GM12878 (cell line): ENCODE measurements around the gene FGD1. TPM values are rescaled to one million over a fixed set of nuclear protein-coding genes. Genes with fewer than 3 reads are reported as not detected.

Experiments used
- ATAC-seq: fragments of 200-7000 bp; cut with Tn5 transposase; 3 replicates; pipeline ENCODE4 v1.9.1; 2020; ENCODE audit warnings: mild to moderate bottlenecking, moderate library complexity
- BruUV-seq: library from RNA; stranded (reverse); fragments of 400-500 nt; replicated peaks from 2 replicates; lab custom pipeline; 2021; lab: Mats Ljungman, UMichigan
- CTCF ChIA-PET: fragments of 300-600 bp; sonication (Branson Sonifier 250); formaldehyde crosslinking; extraction: SDS; loops from one replicate; lab custom pipeline; 2021; ENCODE audit warnings: inconsistent platforms; lab: Yijun Ruan, JAX
- POLR2A ChIA-PET: fragments of 350-600 bp; formaldehyde crosslinking; extraction: SDS; loops from one replicate; lab custom pipeline; 2021; ENCODE audit warnings: inconsistent platforms; lab: Charles Lee
- RAD21 ChIA-PET: fragments of 300-600 bp; sonication (Branson Sonifier 250); formaldehyde crosslinking; loops from one replicate; lab custom pipeline; 2023; ENCODE audit warnings: antibody characterized with exemption; ENCODE audit not compliant: unreplicated experiment; lab: Charles Lee
- SMC1A ChIA-PET: fragments of 300-600 bp; sonication (Branson Sonifier 250); formaldehyde crosslinking; loops from one replicate; lab custom pipeline; 2023; ENCODE audit not compliant: unreplicated experiment, uncharacterized antibody; lab: Charles Lee
- DNase-seq: peaks from one replicate; pipeline ENCODE4 v3.0.0-alpha.2; 2011; ENCODE audit warnings: low read depth, low spot score
- FAIRE-seq: peaks from 3 replicates; lab custom pipeline; 2011; peaks lifted over from hg19 to GRCh38; lab: Jason Lieb, UNC
- H2AFZ ChIP-seq: 2 replicates; pipeline ENCODE4 v1.6.0; 2011; ENCODE audit warnings: low read depth, low read length, control low read depth; ENCODE audit not compliant: control insufficient read depth
- H3K27ac ChIP-seq: 2 replicates; pipeline ENCODE4 v1.5.1; 2011; ENCODE audit warnings: control low read depth; ENCODE audit not compliant: control insufficient read depth, insufficient read depth
- H3K27me3 ChIP-seq, 2 experiments: replicated peaks in 1 of 2; 2 replicates each; pipeline versions ENCODE4 v1.6.0 to v1.6.1; 2011; ENCODE audit warnings: low read length in 1 of 2; ENCODE audit not compliant: control insufficient read depth in 2 of 2, insufficient read depth in 2 of 2
- H3K36me3 ChIP-seq, 2 experiments: 2 replicates each; pipeline ENCODE4 v1.5.1; 2011; ENCODE audit warnings: low read length in 1 of 2; ENCODE audit not compliant: control insufficient read depth in 2 of 2, insufficient read depth in 2 of 2
- H3K4me1 ChIP-seq: 2 replicates; pipeline ENCODE4 v1.6.1; 2011; ENCODE audit warnings: mild to moderate bottlenecking, low read length, moderate library complexity, mixed read lengths; ENCODE audit not compliant: control insufficient read depth, insufficient read depth
- H3K4me2 ChIP-seq: 2 replicates; pipeline ENCODE4 v1.6.0; 2011; ENCODE audit warnings: control low read depth; ENCODE audit not compliant: control insufficient read depth, insufficient read depth
- H3K4me3 ChIP-seq: fragments of 200-600 bp; sonication (generic); 2 replicates; pipeline ENCODE4 v1.5.1; 2016
- H3K79me2 ChIP-seq: 2 replicates; pipeline ENCODE4 v1.6.0; 2011; ENCODE audit warnings: low read length; ENCODE audit not compliant: control insufficient read depth, insufficient read depth
- H3K9ac ChIP-seq: 2 replicates; pipeline ENCODE4 v1.8.0; 2011; ENCODE audit warnings: low read length, control low read depth, mixed read lengths; ENCODE audit not compliant: control insufficient read depth, insufficient read depth
- H3K9me3 ChIP-seq: replicated peaks from 3 replicates; pipeline ENCODE4 v1.5.1; 2011; ENCODE audit warnings: mild to moderate bottlenecking, low read length; ENCODE audit not compliant: control insufficient read depth, insufficient read depth
- H4K20me1 ChIP-seq: 2 replicates; pipeline ENCODE4 v1.6.0; 2011; ENCODE audit not compliant: control insufficient read depth, insufficient read depth
- ASH2L ChIP-seq: fragments of 300-600, 200-600 bp; sonication (generic); IDR thresholded peaks from 2 replicates; pipeline ENCODE4 v1.6.1; 2017; ENCODE audit warnings: low read depth, mild to moderate bottlenecking, borderline replicate concordance
- CEBPB ChIP-seq, 2 experiments: fragments of 150-350 bp in 1 of 2; IDR thresholded peaks; 2 replicates each; pipeline ENCODE4 v1.6.1; 2012 to 2014; ENCODE audit warnings: low read depth in 2 of 2, low read length in 2 of 2, borderline replicate concordance in 1 of 2, inconsistent platforms in 1 of 2
- EGR1 ChIP-seq, 2 experiments: IDR thresholded peaks; 1 replicate in 1 of 2; 2 replicates in 1 of 2; pipeline ENCODE4 v1.6.1; 2011 to 2012; ENCODE audit warnings: low read depth in 2 of 2, low read length in 2 of 2, borderline replicate concordance in 1 of 2, mild to moderate bottlenecking in 1 of 2, moderate library complexity in 1 of 2
- IKZF1 ChIP-seq: fragments of 450-650 bp; conservative IDR thresholded peaks from 2 replicates; pipeline ENCODE4 v1.6.1; 2017; ENCODE audit warnings: antibody characterized with exemption, mild to moderate bottlenecking
- KAT2A ChIP-seq: conservative IDR thresholded peaks from 2 replicates; pipeline ENCODE4 v1.6.1; 2011; ENCODE audit warnings: low read depth, low read length; ENCODE audit not compliant: control insufficient read depth
- LARP7 ChIP-seq: fragments of 450-650 bp; IDR thresholded peaks from 2 replicates; pipeline ENCODE4 v1.6.1; 2017; ENCODE audit warnings: mild to moderate bottlenecking
- NBN ChIP-seq: fragments of 450-650 bp; IDR thresholded peaks from 2 replicates; pipeline ENCODE4 v1.6.1; 2016
- POLR2AphosphoS2 ChIP-seq: IDR thresholded peaks from 2 replicates; pipeline ENCODE4 v1.6.1; 2011; ENCODE audit warnings: low read depth, mild to moderate bottlenecking, low read length, improper control_type of control experiment, moderate library complexity
- RAD51 ChIP-seq: fragments of 450-650 bp; IDR thresholded peaks from 2 replicates; pipeline ENCODE4 v1.6.1; 2016; ENCODE audit warnings: moderate library complexity, mild to moderate bottlenecking, inconsistent platforms
- REST ChIP-seq: IDR thresholded peaks from 2 replicates; pipeline ENCODE4 v1.6.1; 2012; ENCODE audit warnings: mild to moderate bottlenecking, low read depth, low read length
- ZNF207 ChIP-seq: fragments of 450-650 bp; IDR thresholded peaks from 2 replicates; pipeline ENCODE4 v1.6.1; 2014; ENCODE audit warnings: antibody characterized with exemption, mild to moderate bottlenecking, borderline replicate concordance
- ZNF592 ChIP-seq: fragments of 450-650 bp; IDR thresholded peaks from 2 replicates; pipeline ENCODE4 v1.6.1; 2017; ENCODE audit warnings: mild to moderate bottlenecking, moderate library complexity
- WGBS: methylation state at CpG from one replicate; pipeline ENCODE4 v1.1.6; 2016; ENCODE audit warnings: low lambda C conversion rate; ENCODE audit not compliant: insufficient replicate concordance, insufficient coverage; ENCODE audit errors: missing lambda C conversion rate; 5-methylcytosine and 5-hydroxymethylcytosine counted together
- in situ Hi-C: fragments of 300-500 bp; cut with MboI; formaldehyde crosslinking; loops from 9 replicates; pipeline ENCODE4 v1.14.3; 2018; ENCODE audit warnings: mixed read lengths
- intact Hi-C: fragments of 100-400 bp; cut with micrococcal nuclease; formaldehyde crosslinking; loops from one replicate; pipeline ENCODE4 v1.14.2; 2022; ENCODE audit not compliant: unreplicated experiment
- polyA plus RNA-seq, 11 experiments: library from polyadenylated mRNA; depleted of rRNA in 4 of 11; unstranded in 6 of 11; stranded (reverse) in 5 of 11; fragments of >200 nt; fragmentation: Nextera tagmentation in 4 of 11; fragmentation: Illumina TruSeq in 1 of 11; extraction: Ambion mirVana in 4 of 11; extraction: Trizol in 1 of 11; gene quantifications; 1 replicate in 1 of 11; 2 replicates in 10 of 11; pipeline versions ENCODE4 v1.2.1 to v1.2.3, GENCODE V29; 2011 to 2016; ENCODE audit warnings: inconsistent platforms in 2 of 11, missing spikeins in 2 of 11, low read depth in 1 of 11
- total RNA-seq, 4 experiments: library from RNA; depleted of rRNA in 3 of 4; stranded (reverse); fragments of >200 nt in 3 of 4; fragmentation: Illumina TruSeq in 1 of 4; extraction: Trizol in 1 of 4; gene quantifications; 2 replicates each; pipeline versions ENCODE4 v1.2.1 to v1.2.3, GENCODE V29; 2013 to 2021
- TF ChIP-seq, protein P1 (sequence below): fragments of 450-650 bp; IDR thresholded peaks from 2 replicates; pipeline ENCODE4 v1.6.1; 2016; ENCODE audit warnings: mild to moderate bottlenecking

FGD1 gene
- total and polyA plus RNA-seq, 10 of the 15 experiments (the other 5 are each of a cell fraction or from before 2014, with no cell fraction given), result 0.05 to 0.50 (median 0.45) TPM; not detected in 7

GRCh38 chrX:54483946-54484345 is 12.1 kb downstream of the FGD1 start (continued):
- TF ChIP-seq REST (no peak), KAT2A (no peak), CEBPB (IDR thresholded peaks at IDR 0.05; ENCODE audit: borderline replicate concordance in 1 of 2, low read depth in 2 of 2, low read length in 2 of 2) (no peak), RAD51 (no peak), IKZF1 (no peak), NBN (no peak), POLR2AphosphoS2 (no peak)

DNA sequence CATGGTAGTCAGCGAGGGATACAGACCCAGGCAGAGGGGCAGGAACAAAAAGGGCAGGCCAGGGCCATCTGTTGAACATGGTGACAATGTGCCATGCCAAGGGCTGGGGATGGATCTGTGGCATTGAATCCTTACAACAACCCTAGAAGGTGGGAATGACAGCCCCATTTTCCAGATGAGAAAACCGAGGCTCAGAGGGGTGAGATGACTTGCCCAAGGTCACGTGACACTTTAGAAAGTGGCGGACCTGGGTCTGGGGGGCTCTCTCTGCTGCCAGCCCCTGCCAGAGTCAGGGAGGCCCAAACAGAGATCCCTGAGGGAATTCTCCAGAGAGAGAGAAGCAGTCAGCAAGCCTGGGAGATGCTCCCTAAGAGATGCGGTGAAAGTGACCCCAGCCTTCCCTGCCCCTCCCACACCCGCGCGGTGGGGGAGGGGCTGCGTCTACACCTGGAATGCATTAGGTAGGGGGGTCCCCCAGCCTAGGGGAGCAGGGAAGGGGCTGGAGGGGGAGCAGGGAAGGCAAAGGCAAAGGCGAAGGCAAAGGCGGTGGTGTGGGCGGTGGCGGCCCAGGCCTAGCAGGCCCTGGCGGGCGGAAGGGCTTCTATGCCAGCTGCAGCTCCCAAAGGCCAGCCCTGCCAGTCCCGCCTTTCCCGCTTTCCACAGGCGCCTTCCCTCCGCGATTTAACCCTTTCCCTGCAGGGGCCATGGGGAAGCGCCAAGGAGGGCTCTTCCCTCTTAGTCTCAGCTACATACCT is 13.0 kb downstream of the FGD1 start:
- no peaks in the 10 kb centered on the region for H3K9me3 ChIP-seq
- no peaks in the 10 kb centered on the region for H3K79me2 ChIP-seq
- FAIRE-seq, result no peak
- H3K9ac ChIP-seq, result no peak overlapping the region
- H2AFZ ChIP-seq, result no peak overlapping the region
- no peaks in the 10 kb centered on the region for H3K4me1 ChIP-seq
- no peak for DNase-seq
- BruUV-seq, result no TSS peak
- whole genome bisulfite sequencing, result 55% methylated on average over 21 of the region's 21 CpGs
- SMC1A ChIA-PET, result no interaction called here
- H3K27ac ChIP-seq, result no peak overlapping the region
- no peak for ATAC-seq
- POLR2A ChIA-PET, result no interaction called here
- H3K36me3 ChIP-seq, result no peaks in the 10 kb centered on the region
- no peak overlapping the region for H3K4me2 ChIP-seq
- H3K4me3 ChIP-seq, result no peak overlapping the region
- RAD21 ChIA-PET, result no interaction called here
- in situ Hi-C loops (no loop called here), intact Hi-C loops (no loop called here)
- CTCF ChIA-PET, result no interaction called here
- TF ChIP-seq EGR1 (IDR thresholded peaks at IDR 0.05; ENCODE audit: borderline replicate concordance in 1 of 2, low read depth in 2 of 2, low read length in 2 of 2), result no peak
- no peak for TF ChIP-seq ZNF207
- no peak for TF ChIP-seq IKZF1
- no peak for TF ChIP-seq ZNF592
- TF ChIP-seq LARP7, result no peak
- TF ChIP-seq ASH2L, result no peak
- TF ChIP-seq, protein P1, sequence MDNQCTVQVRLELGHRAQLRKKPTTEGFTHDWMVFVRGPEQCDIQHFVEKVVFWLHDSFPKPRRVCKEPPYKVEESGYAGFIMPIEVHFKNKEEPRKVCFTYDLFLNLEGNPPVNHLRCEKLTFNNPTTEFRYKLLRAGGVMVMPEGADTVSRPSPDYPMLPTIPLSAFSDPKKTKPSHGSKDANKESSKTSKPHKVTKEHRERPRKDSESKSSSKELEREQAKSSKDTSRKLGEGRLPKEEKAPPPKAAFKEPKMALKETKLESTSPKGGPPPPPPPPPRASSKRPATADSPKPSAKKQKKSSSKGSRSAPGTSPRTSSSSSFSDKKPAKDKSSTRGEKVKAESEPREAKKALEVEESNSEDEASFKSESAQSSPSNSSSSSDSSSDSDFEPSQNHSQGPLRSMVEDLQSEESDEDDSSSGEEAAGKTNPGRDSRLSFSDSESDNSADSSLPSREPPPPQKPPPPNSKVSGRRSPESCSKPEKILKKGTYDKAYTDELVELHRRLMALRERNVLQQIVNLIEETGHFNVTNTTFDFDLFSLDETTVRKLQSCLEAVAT, result no peak
- no peaks in the 10 kb centered on the region for H3K27me3 ChIP-seq
- no peaks in the 10 kb centered on the region for H4K20me1 ChIP-seq
